ENCODE measurements around the gene CDC42EP2.

The CDC42EP2 gene, protein sequence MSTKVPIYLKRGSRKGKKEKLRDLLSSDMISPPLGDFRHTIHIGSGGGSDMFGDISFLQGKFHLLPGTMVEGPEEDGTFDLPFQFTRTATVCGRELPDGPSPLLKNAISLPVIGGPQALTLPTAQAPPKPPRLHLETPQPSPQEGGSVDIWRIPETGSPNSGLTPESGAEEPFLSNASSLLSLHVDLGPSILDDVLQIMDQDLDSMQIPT

DNA sequence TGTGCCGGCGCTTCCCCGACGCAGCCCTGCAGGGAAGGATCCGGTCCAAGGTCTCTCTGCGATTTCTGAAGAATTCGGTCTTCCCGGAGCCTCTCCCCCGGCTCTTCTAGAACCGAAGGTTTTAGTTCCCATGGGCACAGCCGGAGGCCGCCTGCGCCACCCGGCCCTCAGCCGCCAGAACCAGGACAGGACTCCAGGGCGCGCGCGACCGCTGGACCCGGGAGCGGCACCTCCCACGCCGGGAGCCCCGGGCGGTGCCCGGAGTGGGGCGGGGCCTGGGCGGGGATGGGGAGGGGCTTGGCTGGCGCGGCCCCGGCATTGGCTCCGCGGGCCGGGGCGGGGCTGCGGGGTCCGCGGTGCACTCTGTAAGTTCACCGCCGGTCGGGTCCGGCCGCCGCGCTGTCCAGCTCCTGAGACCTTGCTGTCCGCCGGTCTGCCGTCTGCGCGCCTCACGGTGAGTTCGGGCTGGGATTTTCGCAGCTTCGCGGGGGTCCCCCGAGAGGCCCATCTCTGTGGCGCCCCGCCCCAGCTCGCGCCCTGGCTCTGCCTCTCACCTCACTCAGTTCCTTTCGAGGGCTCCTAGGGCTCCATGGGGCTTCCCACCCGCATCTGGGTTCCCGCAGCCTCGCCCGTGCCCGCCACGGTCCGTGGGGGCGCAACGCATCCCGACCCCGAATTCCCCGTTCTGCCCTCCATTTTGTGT, at the start of gene CDC42EP2:
TSS of gene CDC42EP2 (plus strand) at position 366 of the 703 bp plus-strand sequence. CDS start 6,033 bp downstream, outside the sequence.
- Histone ChIP-seq H3K4me2 (ENCODE audit: low read depth, low read length, poor library complexity, severe bottlenecking) (peak within 1 kb of the TSS; percentile 93), H3F3A (ENCODE audit: insufficient read depth) (0 out of 2 replicates have a peak, but pooled peaks cover 4% of the 10 kb centered on the region), H2AFZ (ENCODE audit: low read depth, low read length, severe bottlenecking) (peak within 1 kb of the TSS; percentile 72), H3K9me3 (ENCODE audit: insufficient read depth, low read length) (no peaks in the 10 kb centered on the region), H3K4me3 (ENCODE audit: insufficient read depth, low read length, poor library complexity, severe bottlenecking) (peak within 1 kb of the TSS; percentile 56), H3K36me3 (ENCODE audit: low read length) (no peaks in the 10 kb centered on the region), H4K20me1 (ENCODE audit: low read depth, low read length) (no peaks in the 10 kb centered on the region), H3K27ac (ENCODE audit: low read depth, low read length) (no peak within 1 kb of the TSS), H3K27me3 (ENCODE audit: low read length) (no peaks in the 10 kb centered on the region), H3K79me2 (ENCODE audit: insufficient read depth, low read length) (no peaks in the 10 kb centered on the region), H3K9me2 (replicated peaks; ENCODE audit: insufficient read depth, low read length) (no peaks in the 10 kb centered on the region), H3K9ac (ENCODE audit: low read length) (peak within 1 kb of the TSS; percentile 69)
- no peak for TF ChIP-seq EZH2phosphoT487 (conservative IDR thresholded peaks at IDR 0.05; ENCODE audit: low read length)
- TF ChIP-seq, protein P1, sequence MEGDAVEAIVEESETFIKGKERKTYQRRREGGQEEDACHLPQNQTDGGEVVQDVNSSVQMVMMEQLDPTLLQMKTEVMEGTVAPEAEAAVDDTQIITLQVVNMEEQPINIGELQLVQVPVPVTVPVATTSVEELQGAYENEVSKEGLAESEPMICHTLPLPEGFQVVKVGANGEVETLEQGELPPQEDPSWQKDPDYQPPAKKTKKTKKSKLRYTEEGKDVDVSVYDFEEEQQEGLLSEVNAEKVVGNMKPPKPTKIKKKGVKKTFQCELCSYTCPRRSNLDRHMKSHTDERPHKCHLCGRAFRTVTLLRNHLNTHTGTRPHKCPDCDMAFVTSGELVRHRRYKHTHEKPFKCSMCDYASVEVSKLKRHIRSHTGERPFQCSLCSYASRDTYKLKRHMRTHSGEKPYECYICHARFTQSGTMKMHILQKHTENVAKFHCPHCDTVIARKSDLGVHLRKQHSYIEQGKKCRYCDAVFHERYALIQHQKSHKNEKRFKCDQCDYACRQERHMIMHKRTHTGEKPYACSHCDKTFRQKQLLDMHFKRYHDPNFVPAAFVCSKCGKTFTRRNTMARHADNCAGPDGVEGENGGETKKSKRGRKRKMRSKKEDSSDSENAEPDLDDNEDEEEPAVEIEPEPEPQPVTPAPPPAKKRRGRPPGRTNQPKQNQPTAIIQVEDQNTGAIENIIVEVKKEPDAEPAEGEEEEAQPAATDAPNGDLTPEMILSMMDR (IDR thresholded peaks at IDR 0.05; ENCODE audit: insufficient read depth, low read length, poor library complexity, severe bottlenecking), result no peak

DNA sequence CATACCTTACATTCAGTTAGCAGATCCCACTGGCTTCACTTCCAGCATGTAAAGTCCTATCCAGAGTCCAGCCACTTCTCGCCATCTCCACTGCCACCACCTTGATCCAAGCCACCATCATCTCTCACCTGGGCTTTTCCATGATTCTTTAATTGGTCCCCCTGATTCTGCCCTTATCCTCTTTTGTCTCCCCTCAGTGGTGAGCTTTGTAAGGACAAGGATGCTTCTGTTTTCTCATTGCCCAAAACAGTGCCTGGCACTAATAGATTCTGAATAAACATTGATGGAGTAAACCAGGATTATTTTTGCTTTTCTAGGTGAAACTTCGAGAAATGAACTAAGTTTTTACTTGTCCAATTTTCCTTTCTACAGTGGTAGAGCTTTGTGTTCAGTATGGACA, 48.5 kb upstream of the CDC42EP2 start:
- peaks cover 18% of the 10 kb centered on the region; the same call in 1 of the 2 replicates for H3K36me3 ChIP-seq (ENCODE audit: low read length)
- H4K20me1 ChIP-seq (ENCODE audit: low read depth, low read length), result no peaks in the 10 kb centered on the region; the same call in 1 of the 2 replicates
- H3K27ac ChIP-seq (ENCODE audit: low read depth, low read length), result no peak overlapping the region
- no peak overlapping the region for H3K4me2 ChIP-seq (ENCODE audit: low read depth, low read length, poor library complexity, severe bottlenecking)
- TF ChIP-seq, protein P1 (IDR thresholded peaks at IDR 0.05; ENCODE audit: insufficient read depth, low read length, poor library complexity, severe bottlenecking), result peak; percentile 32
- no peak for TF ChIP-seq EZH2phosphoT487 (conservative IDR thresholded peaks at IDR 0.05; ENCODE audit: low read length)
- peaks cover 55% of the 10 kb centered on the region for H3K79me2 ChIP-seq (ENCODE audit: insufficient read depth, low read length)
- no peaks in the 10 kb centered on the region for H3K27me3 ChIP-seq (ENCODE audit: low read length)
- H3F3A ChIP-seq (ENCODE audit: insufficient read depth), result no peaks in the 10 kb centered on the region
- H3K9ac ChIP-seq (ENCODE audit: low read length), result no peak overlapping the region
- no peaks in the 10 kb centered on the region for H3K9me3 ChIP-seq (ENCODE audit: insufficient read depth, low read length)
- no peak overlapping the region for H2AFZ ChIP-seq (ENCODE audit: low read depth, low read length, severe bottlenecking)
- H3K9me2 ChIP-seq (replicated peaks; ENCODE audit: insufficient read depth, low read length), result no peaks in the 10 kb centered on the region
- no peak overlapping the region for H3K4me3 ChIP-seq (ENCODE audit: insufficient read depth, low read length, poor library complexity, severe bottlenecking)

DNA sequence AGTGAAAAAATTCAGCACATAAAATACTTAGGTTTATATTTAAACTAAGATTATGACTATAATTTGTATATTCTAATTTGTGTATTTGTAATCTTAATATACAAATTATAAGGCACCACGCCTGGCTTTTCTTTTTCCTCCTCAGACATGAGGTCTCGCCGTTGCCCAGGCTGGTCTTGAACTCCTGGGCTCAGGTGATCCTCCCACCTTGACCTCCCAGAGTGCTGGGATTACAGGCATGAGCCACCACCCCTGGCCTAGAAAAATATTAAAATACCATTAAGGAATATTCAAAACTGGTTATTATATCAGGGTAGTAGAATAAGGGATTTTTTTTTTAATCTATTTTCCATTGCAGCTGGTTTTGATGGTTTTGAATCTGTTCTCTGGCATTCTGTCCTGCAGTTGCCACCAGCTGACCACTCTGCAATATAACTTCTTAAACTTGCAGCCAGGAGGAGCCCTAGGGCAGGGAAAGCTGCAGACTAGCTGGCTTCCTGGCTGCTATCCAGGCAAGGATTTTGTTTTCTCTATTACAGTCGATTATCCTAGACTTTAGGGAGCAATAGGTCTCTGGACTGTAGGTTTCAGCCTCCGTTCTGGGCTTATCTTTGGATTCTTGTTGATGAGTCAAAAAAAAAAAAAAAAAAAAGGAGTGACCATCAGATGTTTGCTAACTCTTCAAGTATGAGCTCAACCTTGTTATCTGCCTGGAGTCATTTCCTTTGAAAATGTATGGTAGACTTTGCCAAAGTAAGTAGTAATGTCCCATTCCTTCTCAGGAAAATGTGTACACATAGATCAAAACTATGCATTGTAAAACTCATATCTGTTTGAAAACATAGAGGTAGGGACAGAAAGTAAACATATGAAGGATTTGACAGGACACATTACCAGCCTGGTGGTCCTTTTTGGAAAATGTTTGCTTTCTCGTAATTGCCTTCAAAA, 39.7 kb upstream of the CDC42EP2 start:
- no peak overlapping the region for H3K4me3 ChIP-seq (ENCODE audit: insufficient read depth, low read length, poor library complexity, severe bottlenecking)
- H3K36me3 ChIP-seq (ENCODE audit: low read length), result peaks cover 32% of the 10 kb centered on the region
- H4K20me1 ChIP-seq (ENCODE audit: low read depth, low read length), result no peaks in the 10 kb centered on the region
- TF ChIP-seq EZH2phosphoT487 (conservative IDR thresholded peaks at IDR 0.05; ENCODE audit: low read length), result no peak
- TF ChIP-seq, protein P1 (IDR thresholded peaks at IDR 0.05; ENCODE audit: insufficient read depth, low read length, poor library complexity, severe bottlenecking), result no peak
- H3K9me3 ChIP-seq (ENCODE audit: insufficient read depth, low read length), result no peaks in the 10 kb centered on the region
- H2AFZ ChIP-seq (ENCODE audit: low read depth, low read length, severe bottlenecking), result no peak overlapping the region
- no peaks in the 10 kb centered on the region for H3K27me3 ChIP-seq (ENCODE audit: low read length)
- no peaks in the 10 kb centered on the region for H3K79me2 ChIP-seq (ENCODE audit: insufficient read depth, low read length)
- no peak overlapping the region for H3K27ac ChIP-seq (ENCODE audit: low read depth, low read length)
- no peak overlapping the region for H3K9ac ChIP-seq (ENCODE audit: low read length)
- no peaks in the 10 kb centered on the region for H3K9me2 ChIP-seq (replicated peaks; ENCODE audit: insufficient read depth, low read length)
- H3F3A ChIP-seq (ENCODE audit: insufficient read depth), result no peaks in the 10 kb centered on the region; the same call in 1 of the 2 replicates
- H3K4me2 ChIP-seq (ENCODE audit: low read depth, low read length, poor library complexity, severe bottlenecking), result no peak overlapping the region
